Heart left ventricle (tissue), 13 donors: ENCODE measurements around the gene TMEM239.
"Not testable (repeated sequence)": the region's sequence is repeated elsewhere in the genome, so short reads cannot be mapped to it uniquely, and the experiment has no call there.

ENCODE experiments used
- POLR2A ChIP-seq, 2 donors: fragments of 450-650 bp; IDR thresholded peaks; one replicate each; pipeline ENCODE4 v1.6.1; 2017; ENCODE audit warnings: antibody characterized with exemption in 2 of 2, mild to moderate bottlenecking in 2 of 2, moderate library complexity in 2 of 2
- TF ChIP-seq, protein P1 (sequence below), 12 donors: fragments of 200-600 bp; sonication (generic) in 4 of 12; IDR thresholded peaks; one replicate each; pipeline versions ENCODE4 v1.5.0 to v1.8.0; 2018 to 2022; ENCODE audit warnings: antibody characterized with exemption in 12 of 12, mild to moderate bottlenecking in 5 of 12
- donor health status: ischemic (EF 13 %, LVEDD 7.1; RV severe dilation, severe dysfunction).
- donor health status: DM: no; HTN: yes; CAD: no.
- donor health status: DM: no; HTN: no; CAD: no.
- donor health status: ischemic (EF 25% LVEDD 6.9; RV normal size, moderate dysfunction).
- donor health status: ischemic (EF 25% LVEDD 5.7; RV mildly dilated, moderate dysfunction).
- donor health status: ischemic (EF 35%, LVEDD 5.7; RV mildly dilated, moderate dysfunction).
- donor health status: nonischemic (EF 11% LVEDD 7.7; RV severe dilation, severe dysfunction).
- donor health status: DM: yes; HTN: yes; CAD: no.
- donor health status: PGD.
- donor health status: ischemic (EF 29% LVEDD 5.4; RV normal size, mild dysfunction).
- donor health status: nonischemic (EF 23%, LVEDD 6.1; RV moderate dilation, normal function).

DNA sequence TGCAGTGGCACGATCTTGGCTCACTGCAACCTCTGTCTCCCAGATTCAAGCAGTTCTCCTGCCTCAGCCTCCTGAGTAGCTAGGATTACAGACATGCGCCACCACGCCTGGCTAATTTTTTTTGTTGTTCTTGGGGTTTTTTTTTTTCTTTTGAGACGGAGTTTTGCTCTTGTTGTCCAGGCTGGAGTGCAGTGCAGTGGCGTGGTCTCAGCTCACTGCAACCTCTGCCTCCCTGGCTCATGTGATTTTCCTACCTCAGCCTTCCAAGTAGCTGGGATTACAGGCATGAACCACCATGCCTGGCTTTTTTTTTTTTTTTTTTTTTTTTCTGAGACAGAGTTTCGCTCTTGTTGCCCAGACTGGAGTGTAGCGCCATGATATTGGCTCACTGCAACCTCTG lies 15.0 kb downstream of the TMEM239 start:
- TF ChIP-seq, protein P1, sequence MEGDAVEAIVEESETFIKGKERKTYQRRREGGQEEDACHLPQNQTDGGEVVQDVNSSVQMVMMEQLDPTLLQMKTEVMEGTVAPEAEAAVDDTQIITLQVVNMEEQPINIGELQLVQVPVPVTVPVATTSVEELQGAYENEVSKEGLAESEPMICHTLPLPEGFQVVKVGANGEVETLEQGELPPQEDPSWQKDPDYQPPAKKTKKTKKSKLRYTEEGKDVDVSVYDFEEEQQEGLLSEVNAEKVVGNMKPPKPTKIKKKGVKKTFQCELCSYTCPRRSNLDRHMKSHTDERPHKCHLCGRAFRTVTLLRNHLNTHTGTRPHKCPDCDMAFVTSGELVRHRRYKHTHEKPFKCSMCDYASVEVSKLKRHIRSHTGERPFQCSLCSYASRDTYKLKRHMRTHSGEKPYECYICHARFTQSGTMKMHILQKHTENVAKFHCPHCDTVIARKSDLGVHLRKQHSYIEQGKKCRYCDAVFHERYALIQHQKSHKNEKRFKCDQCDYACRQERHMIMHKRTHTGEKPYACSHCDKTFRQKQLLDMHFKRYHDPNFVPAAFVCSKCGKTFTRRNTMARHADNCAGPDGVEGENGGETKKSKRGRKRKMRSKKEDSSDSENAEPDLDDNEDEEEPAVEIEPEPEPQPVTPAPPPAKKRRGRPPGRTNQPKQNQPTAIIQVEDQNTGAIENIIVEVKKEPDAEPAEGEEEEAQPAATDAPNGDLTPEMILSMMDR (IDR thresholded peaks at IDR 0.05) = not testable (repeated sequence)
- TF ChIP-seq POLR2A (IDR thresholded peaks at IDR 0.05) = not testable (repeated sequence)
